HG03135 (cell line): Measurements from ENCODE around the gene PPBP.
"Not testable (repeated sequence)": the region's sequence is repeated elsewhere in the genome, so short reads cannot be mapped to it uniquely, and the experiment has no call there.

ENCODE experiments used
- ATAC-seq: cut with Tn5 transposase; IDR thresholded peaks from one replicate; pipeline ENCODE4 v1.9.1; 2021; ENCODE audit warnings: mild to moderate bottlenecking, moderate library complexity; ENCODE audit not compliant: unreplicated experiment

The PPBP gene

DNA sequence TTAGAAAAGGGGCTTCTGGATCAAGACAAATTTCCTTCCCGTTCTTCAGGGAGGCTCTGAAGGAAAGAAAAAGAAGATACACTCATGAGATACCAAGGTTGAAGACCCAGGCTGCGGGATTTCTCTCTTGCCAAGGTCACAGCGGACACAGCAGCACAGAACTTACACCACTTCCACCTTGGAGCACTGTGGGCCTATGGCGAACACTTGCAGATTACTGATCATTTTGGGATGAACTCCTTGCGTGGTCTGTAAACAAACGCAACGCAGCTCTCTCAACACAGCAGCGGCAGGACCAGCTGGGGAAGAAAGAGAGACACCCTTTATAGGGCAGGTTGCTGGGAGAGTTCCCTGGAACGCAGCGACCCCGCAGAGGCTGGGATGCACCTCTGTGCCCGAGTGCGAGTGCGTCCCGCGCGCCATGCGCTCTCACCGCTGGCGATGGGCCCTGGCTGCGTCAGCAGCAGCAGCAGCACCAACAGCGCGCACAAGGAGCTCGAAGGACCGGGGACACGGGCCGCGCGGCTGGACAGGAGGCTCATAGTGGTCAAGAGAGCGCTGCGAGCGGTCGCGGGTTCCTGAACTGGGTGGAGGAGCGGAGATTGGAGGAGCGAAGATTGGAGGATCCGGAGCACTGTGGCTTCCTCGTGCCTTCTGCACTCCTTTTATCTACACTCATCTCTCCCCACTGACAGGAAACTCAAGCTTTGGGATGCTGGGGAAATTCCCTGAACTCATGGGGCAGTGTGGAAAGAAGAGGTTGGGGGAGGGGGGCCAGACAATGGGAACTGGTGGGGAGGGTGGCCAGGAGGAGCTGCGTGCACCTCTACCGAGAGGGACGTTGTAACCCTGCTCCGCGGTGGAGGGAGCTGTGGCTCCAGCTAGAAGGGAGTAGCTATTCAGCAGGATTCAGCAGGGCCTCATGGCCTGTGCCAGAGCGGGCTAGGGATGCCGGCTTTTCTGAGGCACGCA, 10.3 kb upstream of the PPBP start, which contains the start of gene CXCL5:
CXCL5 (minus strand) TSS at position 638 of the 972 bp plus-strand sequence; CDS start at position 542, 96 bp downstream.
- ATAC-seq: no peak

DNA sequence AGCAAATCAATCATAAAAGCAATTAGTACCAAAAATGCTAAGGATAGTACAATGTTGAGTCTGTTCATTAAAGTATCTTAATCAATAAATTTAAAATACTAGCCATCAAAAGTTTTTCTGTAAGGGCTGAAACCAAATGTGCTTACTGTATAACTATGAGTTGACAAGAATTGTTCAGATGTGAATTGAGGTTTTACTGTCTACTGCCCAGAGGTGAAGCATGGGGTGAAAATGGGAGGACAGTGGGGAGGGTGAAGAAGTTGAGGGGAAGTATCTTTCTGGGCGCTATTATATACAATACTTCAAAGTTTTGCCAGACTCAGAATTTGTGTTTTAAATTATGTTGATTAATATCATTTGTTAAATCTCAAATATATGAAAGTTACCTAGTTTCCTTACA, 4.1 kb upstream of the PPBP start:
- no peak for ATAC-seq

DNA sequence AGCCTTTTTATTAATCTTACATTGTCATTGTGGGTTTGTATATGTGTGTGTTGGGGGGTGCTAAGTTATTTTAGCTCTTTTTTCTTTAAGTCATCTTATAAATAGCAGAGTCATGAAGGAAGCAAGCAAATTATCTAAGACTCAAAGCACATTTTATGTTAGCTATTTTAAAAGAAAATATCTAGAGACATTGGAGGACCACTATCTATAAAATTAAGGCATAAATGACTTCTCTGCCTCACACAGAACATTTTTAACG, 3.7 kb upstream of the PPBP start:
- no peak for ATAC-seq

DNA sequence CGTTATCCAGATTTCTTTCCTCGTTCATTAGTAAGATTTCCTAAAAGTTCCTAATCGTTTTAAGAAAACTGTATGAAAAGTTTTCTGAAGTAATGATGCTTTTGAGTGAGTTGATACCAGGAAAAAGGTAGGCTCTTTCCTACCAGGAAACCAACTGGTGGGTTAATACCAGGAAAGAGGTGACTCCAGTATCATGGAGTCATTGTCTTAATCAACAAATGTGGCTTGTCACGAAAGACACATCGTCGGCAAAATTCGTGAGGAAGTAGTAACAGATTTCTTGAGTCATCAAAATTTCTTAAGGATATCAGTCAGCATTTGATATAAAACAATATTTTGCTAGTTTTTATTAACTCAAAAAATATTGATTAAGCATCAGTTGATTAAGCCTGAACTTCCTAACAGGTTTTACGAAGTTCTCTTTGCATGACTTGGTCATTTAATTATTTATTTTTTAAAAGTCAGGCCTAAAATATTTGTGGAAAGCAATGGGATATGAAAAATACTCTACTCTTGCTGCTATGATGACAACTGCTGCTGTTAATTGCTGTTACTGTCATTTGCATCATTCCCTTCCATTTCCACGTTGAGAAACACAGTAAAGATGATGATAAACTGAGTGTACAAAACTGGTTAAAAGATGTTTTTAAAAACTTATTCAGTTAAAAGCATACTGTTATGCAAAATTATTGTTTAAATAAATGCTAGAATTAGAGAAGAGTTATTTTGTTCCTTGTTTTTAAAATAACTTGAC, 3.2 kb upstream of the PPBP start:
- no peak for ATAC-seq

DNA sequence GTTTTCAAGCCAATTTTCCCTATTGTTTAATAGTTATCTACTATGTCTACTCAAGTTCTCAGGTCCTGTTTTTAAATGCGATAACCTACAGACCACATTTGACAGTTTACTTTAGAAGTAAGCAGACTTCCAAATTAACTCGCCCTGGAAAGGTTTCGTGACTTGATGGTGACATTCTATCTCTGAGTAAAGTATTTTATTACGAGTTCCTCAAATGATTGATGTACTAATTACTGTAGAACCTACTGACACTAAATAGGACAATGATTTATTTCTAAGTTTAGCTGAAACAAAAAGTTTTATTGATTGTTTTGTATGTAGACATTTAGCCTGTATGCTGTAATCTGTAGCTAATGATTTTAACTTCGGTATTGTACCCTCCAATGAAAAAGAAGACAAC, 1.9 kb upstream of the PPBP start:
- no peak for ATAC-seq

DNA sequence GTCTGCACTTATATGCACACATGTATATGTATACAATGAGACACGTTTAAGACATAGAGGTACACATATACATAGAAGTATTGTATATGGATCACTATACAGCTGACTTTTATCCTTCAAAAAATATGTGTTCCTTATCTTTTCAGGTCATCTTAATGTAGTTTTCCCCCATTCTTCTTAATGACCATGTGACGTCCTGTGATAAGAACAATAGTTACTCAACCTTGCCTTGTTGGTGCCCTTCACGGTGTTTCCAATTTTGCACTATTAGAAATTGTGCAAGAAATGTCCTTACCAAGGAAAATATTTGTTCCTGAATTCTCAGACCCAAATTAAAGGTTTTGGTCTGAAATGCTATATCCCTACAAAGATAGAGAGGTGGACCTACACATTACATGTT, 1.0 kb upstream of the PPBP start:
- ATAC-seq: no peak

DNA sequence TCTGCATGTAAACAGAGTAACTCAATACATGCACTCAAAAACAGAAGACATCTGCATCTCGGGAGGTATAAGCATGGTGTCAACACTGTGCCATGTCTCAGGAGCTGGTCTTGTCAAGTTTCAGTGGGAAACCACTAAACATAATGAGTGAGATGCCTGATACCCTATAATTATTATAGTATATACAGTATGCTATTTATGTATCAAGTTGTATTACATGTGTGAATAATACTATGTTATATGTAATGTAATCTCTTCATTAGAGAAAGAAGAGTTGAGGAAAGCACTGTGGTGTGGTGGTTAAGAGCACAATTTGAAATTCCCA, 2.5 kb downstream of the PPBP start:
- no peak for ATAC-seq

DNA sequence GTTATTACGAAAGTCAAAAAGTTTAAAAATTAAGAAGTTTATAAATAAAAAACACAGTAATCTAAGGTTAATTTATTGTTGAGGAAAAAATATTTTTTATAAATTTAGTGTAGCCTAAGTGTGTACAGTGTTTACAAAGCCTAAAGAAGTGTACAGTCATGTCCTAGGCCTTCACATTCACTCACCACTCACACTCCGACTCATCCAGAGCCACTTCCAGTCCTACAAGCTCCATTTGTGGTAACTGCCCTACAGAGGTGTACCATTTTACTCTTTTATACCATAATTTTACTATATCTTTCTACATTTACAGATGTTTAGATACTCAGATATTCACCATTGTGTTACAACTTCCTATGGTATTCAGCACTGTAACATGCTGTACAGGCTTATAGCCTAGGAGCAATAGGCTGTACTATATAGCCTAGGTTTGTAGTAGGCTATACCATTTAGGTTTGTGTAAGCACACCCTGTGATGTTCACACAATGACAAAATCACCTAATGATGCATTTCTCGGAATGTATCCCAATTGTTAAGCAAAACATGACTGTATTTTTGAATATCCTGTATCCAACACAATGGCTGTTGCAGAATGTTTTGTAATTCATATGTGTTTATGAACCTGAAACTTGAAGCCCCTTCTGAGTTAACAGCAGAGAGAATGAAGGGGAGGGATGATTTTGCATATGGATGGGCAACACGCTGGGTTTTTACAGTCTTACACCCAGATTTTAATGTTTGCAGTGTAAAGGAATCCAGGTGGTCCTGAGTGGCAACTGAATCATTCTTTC, 3.1 kb downstream of the PPBP start:
- no peak for ATAC-seq

DNA sequence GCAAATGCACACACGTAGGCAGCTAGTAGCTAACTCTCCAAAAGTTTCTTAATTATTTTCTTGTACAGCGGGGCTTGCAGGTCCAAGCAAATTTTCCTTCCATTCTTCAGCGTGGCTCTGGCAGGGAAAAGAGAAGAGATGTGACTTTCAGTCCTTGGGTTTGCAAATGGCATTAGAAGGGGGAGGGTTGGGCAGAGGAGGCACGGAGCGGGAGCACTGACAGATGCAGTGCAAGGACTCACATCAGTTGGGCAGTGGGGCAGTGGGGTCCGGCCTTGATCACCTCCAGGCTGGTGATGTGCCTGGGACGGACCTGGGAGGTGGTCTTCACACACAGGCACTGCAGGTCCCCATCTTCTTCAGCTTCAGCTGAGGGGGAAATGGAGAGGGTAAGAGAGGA, 6.8 kb downstream of the PPBP start:
- ATAC-seq: not testable (repeated sequence)

DNA sequence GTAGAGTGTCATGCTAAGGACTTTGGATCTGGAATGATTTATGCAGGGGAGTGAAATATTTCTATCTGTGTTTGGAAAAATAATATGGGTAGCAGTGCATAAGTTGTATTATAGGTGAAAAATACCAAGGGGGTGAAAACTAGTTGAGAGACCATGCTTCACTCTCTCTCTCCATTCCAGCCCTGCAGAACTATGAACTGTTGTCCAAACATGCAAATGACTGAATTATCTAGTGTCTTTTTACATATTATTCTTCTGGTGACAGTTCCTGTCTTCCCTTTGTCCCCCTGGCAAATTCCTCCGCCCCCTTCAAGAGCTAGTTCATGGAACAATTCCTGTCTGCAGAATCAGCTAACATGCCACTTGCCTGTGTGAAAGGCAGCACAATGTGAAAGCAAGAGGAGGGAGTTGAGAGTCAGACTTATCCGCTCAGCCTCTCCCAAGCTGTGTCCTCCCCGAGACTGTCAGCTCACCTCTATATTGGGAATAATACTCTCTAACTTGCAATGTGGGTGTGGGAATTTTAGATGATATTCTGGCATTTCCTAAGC, 8.5 kb downstream of the PPBP start:
- no peak for ATAC-seq

DNA sequence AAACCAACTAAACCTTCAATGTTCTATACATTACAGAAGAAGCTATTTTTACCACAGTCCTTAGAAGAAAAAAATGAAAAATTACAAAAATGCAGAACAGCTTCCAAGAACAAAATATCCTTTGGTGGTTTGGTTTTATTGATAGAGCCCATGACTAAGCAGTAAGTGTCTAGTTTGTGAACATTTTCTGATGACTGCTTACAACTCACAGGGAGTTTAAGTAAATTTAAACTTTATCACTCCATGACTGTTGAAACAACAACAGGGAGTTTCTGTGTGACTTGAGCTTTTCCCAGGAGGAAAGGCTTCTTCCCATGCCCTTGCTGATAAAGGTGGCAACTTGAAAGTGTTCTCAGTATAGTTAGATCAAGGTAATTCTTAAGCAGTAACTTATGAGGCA, 9.1 kb downstream of the PPBP start:
- ATAC-seq: no peak

DNA sequence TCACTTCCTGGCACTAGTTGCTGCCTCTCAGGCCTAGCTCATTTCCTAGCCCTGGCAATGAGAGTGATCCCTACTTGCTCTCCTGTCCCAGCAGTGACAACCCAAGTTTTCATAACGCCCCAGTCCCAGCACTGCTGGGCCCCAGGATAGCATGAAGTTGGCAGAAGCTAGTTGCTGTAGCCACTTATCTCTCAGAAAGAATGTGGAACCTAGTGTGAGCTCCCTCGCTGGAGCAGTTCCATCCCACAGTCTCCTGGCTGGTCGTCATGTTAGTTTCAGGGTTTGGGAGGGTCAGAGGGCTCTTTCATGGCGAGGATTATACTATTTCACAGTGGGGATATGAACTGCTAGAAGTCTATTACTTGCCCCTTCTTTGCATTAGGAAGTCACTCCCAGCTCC, 11.3 kb downstream of the PPBP start:
- ATAC-seq: no peak

DNA sequence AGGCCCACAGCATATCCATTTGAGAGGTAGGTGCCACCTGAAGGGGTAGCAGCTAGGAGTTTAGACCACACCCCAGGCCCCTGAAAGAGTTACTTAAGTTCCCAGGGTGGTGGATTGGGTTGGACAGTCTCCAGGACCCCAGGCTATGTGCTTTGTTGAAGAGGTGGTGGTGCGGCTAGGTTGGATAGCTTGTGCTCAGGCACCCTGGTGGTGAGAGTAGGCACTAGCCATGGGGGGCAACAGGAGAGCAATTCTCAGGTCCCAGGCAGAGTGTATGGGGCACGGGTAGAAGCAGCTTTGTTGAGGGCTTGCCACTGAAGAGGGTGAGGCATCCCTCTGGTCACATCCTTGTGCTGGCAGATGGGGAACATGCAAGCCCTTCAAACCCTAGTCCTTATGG, 11.8 kb downstream of the PPBP start:
- ATAC-seq: no peak

DNA sequence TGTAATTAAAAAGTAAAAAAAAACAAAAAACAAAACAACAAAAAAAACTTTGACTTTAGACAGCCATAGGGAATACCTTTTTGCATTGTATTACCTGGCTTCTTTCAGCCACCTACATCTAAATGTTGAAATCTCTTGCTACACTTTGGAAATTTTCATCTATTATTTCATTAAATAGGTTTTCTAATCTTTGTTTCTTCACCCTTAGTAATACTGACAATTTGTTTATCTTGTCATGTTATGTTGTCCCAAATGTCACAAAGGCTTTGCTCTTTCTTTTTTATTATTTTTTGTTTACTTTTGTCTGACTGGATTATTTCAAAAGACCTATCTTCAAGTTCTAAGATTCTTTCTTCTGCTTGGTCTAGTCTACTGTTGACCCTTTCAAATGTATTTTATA, 13.6 kb downstream of the PPBP start:
- ATAC-seq: no peak

DNA sequence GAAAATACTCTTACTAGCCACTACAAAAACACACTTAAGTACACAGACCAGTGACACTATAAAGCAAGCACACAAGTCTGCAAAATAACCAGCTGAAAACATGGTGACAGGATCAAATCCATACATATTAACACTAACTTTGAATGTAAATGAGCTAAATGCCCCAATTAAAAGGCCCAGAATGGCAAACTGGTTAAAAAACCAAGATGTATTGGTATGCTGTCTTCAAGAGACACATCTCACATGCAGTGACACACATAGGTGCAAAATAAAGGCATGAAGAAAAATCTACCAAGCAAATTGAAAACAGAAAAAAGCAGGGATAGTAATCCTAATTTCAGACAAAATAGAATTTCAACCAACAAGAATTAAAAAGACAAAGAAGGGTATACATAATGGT, 17.0 kb downstream of the PPBP start:
- no peak for ATAC-seq

DNA sequence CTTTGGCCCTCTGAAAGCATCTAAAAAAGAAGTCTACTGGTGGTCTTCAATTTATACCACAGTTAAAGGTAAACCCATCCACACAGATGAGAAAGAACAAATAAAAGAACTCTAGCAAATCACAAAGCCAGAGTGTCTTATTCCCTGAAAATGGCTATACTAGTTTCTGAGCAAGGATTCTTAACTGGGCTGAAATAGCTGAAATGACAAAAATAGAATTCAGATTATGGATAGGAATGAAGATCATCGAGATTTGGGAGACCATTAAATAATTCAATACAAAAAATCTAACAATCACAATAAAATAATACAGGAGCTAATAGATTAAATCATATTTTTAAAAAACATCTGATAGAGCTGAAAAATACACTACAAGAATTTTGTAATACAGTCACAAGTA, 18.0 kb downstream of the PPBP start:
- ATAC-seq: no peak

DNA sequence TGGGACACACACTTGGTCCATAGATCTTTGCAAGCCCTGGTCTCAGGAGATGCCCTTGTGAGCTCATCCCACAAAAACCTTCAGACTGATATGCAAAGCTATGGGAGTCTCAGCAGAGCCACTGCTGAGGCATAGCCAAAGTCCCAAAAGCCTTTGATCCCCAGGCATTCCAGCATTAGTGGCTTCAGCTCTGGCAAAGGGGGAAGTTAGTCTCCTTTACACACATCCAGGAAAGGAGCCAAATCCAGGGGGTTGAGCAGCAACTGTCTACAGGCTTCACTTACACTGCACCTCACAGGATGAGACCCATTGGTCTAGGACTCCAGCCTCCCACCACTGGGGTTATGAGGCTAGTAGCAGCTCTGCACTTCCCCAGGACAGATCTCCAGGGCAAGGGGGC, 20.1 kb downstream of the PPBP start:
- ATAC-seq: no peak

DNA sequence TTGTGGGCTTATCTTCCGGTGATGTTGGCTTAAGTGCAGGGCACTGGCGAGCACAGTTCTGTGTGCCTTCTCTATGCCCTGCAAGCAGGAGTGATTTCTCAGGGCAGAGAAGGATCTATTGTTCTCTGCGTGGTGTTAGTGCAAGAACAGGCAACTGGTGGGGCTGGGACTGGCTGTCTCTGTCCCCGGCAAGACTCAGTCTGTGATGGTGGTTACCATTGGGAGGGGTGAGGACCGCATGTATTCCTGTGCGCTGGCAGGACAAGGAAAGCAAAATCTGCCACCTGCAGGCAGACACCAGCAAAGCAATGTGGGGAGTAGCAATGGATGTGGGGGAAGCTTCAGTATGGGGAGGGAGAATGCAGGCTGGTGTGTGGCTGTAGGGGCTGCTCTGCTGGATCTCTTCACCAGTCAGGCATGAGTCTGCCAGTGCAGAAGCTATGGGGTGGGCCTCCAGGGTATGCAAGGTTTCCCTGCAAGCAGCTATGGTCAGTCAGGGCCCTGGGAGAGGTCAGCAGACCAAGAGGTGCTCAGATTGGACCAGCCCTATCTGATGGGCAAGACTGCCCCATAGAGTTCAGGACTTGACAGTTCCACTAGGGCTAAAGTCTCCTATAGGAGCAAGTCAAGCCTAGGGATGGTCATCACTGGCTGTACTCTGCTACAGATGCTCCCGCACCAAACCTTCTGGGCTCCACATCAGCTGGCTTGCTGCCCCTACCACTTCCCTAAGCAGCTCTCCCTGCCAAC, 23.0 kb downstream of the PPBP start:
- ATAC-seq: no peak

DNA sequence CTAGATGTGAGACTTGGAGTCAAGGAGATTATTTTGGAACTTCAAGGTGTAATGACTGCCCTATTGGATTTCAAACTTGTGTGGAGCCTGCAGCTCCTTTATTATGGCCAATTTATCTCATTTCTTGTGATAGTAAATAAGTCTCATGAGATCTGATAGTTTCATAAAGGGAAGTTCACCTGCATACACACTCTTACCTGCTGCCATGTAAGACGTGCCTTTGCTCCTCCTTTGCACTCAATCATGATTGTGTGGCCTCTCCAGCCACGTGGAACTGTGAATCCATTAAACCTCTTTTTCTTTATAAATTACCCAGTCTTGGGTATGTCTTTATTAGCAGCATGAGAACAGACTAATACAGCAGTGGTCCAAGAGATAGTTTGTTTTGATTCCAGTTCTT, 25.3 kb downstream of the PPBP start:
- no peak for ATAC-seq

DNA sequence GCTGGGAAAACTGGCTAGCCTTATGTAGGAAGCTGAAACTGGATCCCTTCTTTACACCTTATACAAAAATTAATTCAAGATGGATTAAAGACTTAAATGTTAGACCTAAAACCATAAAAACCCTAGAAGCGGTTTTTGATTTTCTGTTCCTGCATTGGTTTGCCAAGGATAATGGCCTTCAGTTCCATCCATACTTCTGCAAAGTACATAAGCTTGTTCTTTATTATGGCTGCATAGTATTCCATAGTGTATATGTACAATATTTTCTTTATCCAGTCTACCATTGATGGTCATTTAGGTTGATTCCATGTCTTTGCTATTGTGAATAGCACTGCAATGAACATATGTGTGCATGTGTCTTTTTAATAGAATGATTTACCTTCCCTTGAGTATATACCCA, 28.9 kb downstream of the PPBP start:
- ATAC-seq: not testable (repeated sequence)

DNA sequence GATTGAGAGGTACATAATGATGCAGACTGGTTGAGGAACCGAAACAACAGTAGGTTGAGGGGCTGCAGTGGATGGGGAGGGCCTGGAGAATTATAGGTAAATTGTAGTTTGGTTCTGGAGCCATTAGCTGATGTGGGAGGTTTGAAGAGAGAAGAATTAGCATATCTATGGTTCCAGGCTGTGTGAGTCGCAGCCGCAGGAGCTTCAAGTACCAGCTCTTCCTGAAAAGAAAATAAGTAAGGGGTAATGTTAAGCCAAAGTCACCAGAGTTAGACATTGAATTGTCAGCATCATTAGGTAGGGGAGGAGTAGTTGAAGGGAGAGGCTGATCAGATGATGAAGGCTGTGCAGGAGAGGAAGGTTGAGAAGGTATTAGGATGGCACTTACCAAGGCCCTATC, 35.6 kb downstream of the PPBP start:
- no peak for ATAC-seq
